Ovary (tissue), 9 donors: ENCODE measurements around the gene C7orf33. TPM values are rescaled to one million over a fixed set of nuclear protein-coding genes. Genes with fewer than 3 reads are reported as not detected.
"Not testable (repeated sequence)": the region's sequence is repeated elsewhere in the genome, so short reads cannot be mapped to it uniquely, and the experiment has no call there.

Experiments
- DNase-seq, 5 donors: peaks; one replicate each; pipeline ENCODE4 v3.0.0-alpha.2; 2019 to 2020
- H3K27ac ChIP-seq, 2 donors: fragments of 200-600 bp; one replicate each; pipeline versions ENCODE4 v1.5.1 to v1.8.0; 2019 to 2022
- H3K27me3 ChIP-seq: fragments of 200-600 bp; one replicate; pipeline ENCODE4 v1.8.0; 2022
- H3K36me3 ChIP-seq: fragments of 200-600 bp; sonication (generic); one replicate; pipeline ENCODE4 v1.5.1; 2019
- H3K4me1 ChIP-seq: one replicate; pipeline ENCODE4 v1.8.1; 2013; ENCODE audit warnings: mild to moderate bottlenecking, moderate library complexity; ENCODE audit not compliant: insufficient read depth
- H3K4me3 ChIP-seq: fragments of 200-600 bp; sonication (generic); one replicate; pipeline ENCODE4 v1.5.1; 2017
- H3K9me3 ChIP-seq, 2 donors: fragments of 200-600 bp in 1 of 2; sonication (generic) in 1 of 2; one replicate each; pipeline versions ENCODE4 v1.5.1 to v1.8.1; 2013 to 2019; ENCODE audit warnings: mild to moderate bottlenecking in 1 of 2, moderate library complexity in 1 of 2
- CTCF ChIP-seq, 3 donors: fragments of 450-650 bp in 2 of 3; fragments of 200-600 bp in 1 of 3; IDR thresholded peaks; one replicate each; pipeline versions ENCODE4 v1.5.1 to v1.8.0; 2016 to 2022; ENCODE audit warnings: antibody characterized with exemption in 3 of 3, mild to moderate bottlenecking in 1 of 3
- EP300 ChIP-seq: sonication (generic); formaldehyde crosslinking; IDR thresholded peaks from one replicate; pipeline ENCODE4 v1.6.1; 2017; ENCODE audit warnings: antibody characterized with exemption
- POLR2A ChIP-seq: fragments of 450-650 bp; IDR thresholded peaks from one replicate; pipeline ENCODE4 v1.6.1; 2017; ENCODE audit warnings: antibody characterized with exemption, mild to moderate bottlenecking, moderate library complexity
- WGBS, 3 donors: extraction: QIAGEN DNeasy Blood & Tissue Kit in 1 of 3; methylation state at CpG; one replicate each; pipeline versions ENCODE4 v1.1.5 to v1.1.7; 2013 to 2017; 5-methylcytosine and 5-hydroxymethylcytosine counted together
- intact Hi-C, 4 donors: fragments of 100-400 bp; cut with DNase I; formaldehyde crosslinking; loops; one replicate each; pipeline versions ENCODE4 v1.11.0 to v1.15.1; 2022 to 2023
- polyA plus RNA-seq, 2 donors: library from polyadenylated mRNA; stranded (reverse); fragments of 200-250 nt in 1 of 2; fragments of 350-450 nt in 1 of 2; fragmentation: Illumina TruSeq in 1 of 2; extraction: RNeasy Lipid Tissue Mini Kit (QIAGEN cat#74804) in 1 of 2; gene quantifications; one replicate each; pipeline ENCODE4 v1.2.3, GENCODE V29; 2013 to 2014
- total RNA-seq, 7 donors: library from RNA; depleted of rRNA in 2 of 7; stranded (reverse); fragments of >200 nt in 2 of 7; fragmentation: NEBNext Ultra II Directional in 3 of 7; extraction: Animal tissue kit (Norgen Biotek cat#: 25700) in 3 of 7; gene quantifications; one replicate each; pipeline versions ENCODE4 v1.1.0 to v1.2.4, GENCODE V29; 2016 to 2023
- donor health status: DM: no; HTN: no; CAD: no; lungs with moderate emphysema.
- donor health status: DM: no; HTN: no; CAD: no.
- donor health status: Bipolar disorder and iron deficiency.
- donor health status: DM: yes; HTN: yes; CAD: no.
- donor health status: DM: no; HTN: no; CAD: no.
- donor health status: DM: yes; HTN: yes; CAD: no.

Gene C7orf33
- total and polyA plus RNA-seq, 9 donors, result not detected

DNA sequence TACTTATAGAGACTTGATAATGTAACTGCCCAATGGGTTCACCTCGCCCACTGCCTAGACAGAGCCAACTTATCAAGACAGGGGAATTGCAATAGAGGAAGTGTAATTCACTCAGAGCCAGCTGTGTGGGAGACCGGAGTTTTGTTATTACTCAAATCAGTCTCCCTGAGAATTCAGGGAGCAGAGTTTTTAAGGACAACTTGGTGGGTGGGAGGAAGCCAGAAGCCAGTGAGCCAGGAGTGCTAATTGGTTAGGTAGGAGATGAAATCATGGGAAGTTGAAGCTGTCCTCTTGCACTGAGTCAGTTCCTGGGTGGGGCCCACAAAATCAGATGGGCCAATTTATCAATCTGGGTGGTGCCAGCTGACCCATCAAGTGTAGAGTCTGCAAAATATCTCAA, 20.1 kb upstream of the C7orf33 start:
- Histone ChIP-seq H3K4me1 (no peaks in the 10 kb centered on the region), H3K9me3 (no peaks in the 10 kb centered on the region), H3K27me3 (no peaks in the 10 kb centered on the region), H3K27ac (no peak overlapping the region), H3K4me3 (no peak overlapping the region), H3K36me3 (no peaks in the 10 kb centered on the region)
- WGBS, 3 donors, result 54 to 73% (median 61%) methylated on average over 2 of the region's 2 CpGs
- intact Hi-C loops, result loop anchor here in 1 of 4 donors (10.0 kb wide), 1 partner anchor 394 kb away; no protein-coding TSS in a partner anchor
- TF ChIP-seq EP300 (no peak), POLR2A (no peak), CTCF (IDR thresholded peaks at IDR 0.05) (no peak)
- DNase-seq, result no peak

GRCh38 chr7:148570973-148571372, 19.6 kb upstream of the C7orf33 start:
- not testable (repeated sequence) for H3K27ac ChIP-seq, DNase-seq, H3K36me3 ChIP-seq, H3K4me3 ChIP-seq, H3K4me1 ChIP-seq, H3K9me3 ChIP-seq, H3K27me3 ChIP-seq
- WGBS, 3 donors, result 84 to 94% (median 89%) methylated on average over 3 of the region's 3 CpGs
- intact Hi-C loops, result loop anchor here in 1 of 4 donors (10.0 kb wide), 1 partner anchor 394 kb away; no protein-coding TSS in a partner anchor

DNA sequence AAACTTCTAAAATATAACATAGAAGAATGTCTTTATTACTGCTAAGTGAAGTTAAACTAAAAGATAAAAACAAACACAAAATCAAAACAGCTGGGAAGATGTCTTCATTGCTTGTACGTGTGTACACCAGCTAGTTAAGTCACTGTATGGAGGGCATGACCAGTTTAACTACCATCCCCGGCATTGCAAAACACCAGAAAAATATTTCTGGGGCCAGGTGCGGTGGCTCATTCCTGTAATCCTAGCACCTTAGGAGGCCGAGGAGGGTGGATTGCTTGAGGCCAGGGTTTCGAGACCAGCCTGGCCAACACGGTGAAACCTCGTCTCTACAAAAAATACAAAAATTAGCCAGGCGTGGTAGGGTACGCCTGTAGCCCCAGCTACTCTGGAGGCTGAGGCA, 19.2 kb upstream of the C7orf33 start:
- intact Hi-C loops, result loop anchor here in 1 of 4 donors (10.0 kb wide), 1 partner anchor 393 kb away; no protein-coding TSS in a partner anchor
- Histone ChIP-seq H3K4me1 (no peaks in the 10 kb centered on the region), H3K4me3 (no peak overlapping the region), H3K9me3 (no peaks in the 10 kb centered on the region), H3K27ac (no peak overlapping the region), H3K27me3 (no peaks in the 10 kb centered on the region), H3K36me3 (no peaks in the 10 kb centered on the region)
- DNase-seq, result no peak
- 78 to 82% (median 81%) methylated on average over 9 of the region's 9 CpGs for WGBS, 3 donors
- no peak for TF ChIP-seq CTCF (IDR thresholded peaks at IDR 0.05)

GRCh38 chr7:148572067-148572522, 18.5 kb upstream of the C7orf33 start:
- Histone ChIP-seq H3K9me3 (no peaks in the 10 kb centered on the region), H3K27ac (no peak overlapping the region), H3K4me1 (no peaks in the 10 kb centered on the region), H3K4me3 (no peak overlapping the region), H3K27me3 (no peaks in the 10 kb centered on the region), H3K36me3 (no peaks in the 10 kb centered on the region)
- no peak for TF ChIP-seq CTCF (IDR thresholded peaks at IDR 0.05)
- TF ChIP-seq EP300, result no peak
- no peak for TF ChIP-seq POLR2A
- DNase-seq, result no peak
- WGBS, 3 donors, result 83 to 88% (median 86%) methylated on average over 9 of the region's 9 CpGs
- intact Hi-C loops, result loop anchor here in 1 of 4 donors (10.0 kb wide), 1 partner anchor 393 kb away; no protein-coding TSS in a partner anchor

DNA sequence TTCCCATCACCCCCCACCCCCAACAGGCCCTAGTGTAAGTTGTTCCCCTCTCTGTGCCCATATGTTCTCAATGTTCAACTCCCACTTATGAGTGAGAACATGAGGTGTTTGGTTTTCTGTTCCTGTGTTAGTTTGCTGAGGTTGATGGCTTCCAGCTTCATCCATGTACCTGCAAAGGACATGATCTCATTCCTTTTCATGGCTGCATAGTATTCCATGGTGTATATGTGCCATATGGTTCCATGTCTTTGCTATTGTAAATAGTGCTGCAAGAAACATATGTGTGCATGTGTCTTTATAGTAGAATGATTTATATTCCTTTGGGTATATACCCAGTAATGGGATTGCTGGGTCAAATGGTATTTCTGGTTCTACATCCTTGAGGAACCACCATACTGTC, 17.0 kb upstream of the C7orf33 start:
- H3K27ac ChIP-seq, H3K4me3 ChIP-seq, H3K27me3 ChIP-seq, DNase-seq, H3K4me1 ChIP-seq, H3K9me3 ChIP-seq, H3K36me3 ChIP-seq: not testable (repeated sequence)
- intact Hi-C loops, result loop anchor here in 1 of 4 donors (10.0 kb wide), 1 partner anchor 391 kb away; no protein-coding TSS in a partner anchor
